NT2/D1 (cell line): ENCODE data around the gene ECT2.

ENCODE experiments used
- DNase-seq: peaks from one replicate; pipeline ENCODE4 v3.0.0-alpha.2; 2011; ENCODE audit warnings: low read depth, low spot score
- H3K27me3 ChIP-seq: 2 replicates; pipeline ENCODE4 v1.6.0; 2011; ENCODE audit warnings: mild to moderate bottlenecking; ENCODE audit not compliant: insufficient read length, insufficient read depth
- H3K36me3 ChIP-seq: 2 replicates; pipeline ENCODE4 v1.6.1; 2011; ENCODE audit warnings: mild to moderate bottlenecking, low read length, mixed read lengths; ENCODE audit not compliant: insufficient read depth, insufficient read length
- H3K4me1 ChIP-seq: 2 replicates; pipeline ENCODE4 v1.5.1; 2011; ENCODE audit not compliant: insufficient read depth, insufficient read length
- H3K4me3 ChIP-seq: 2 replicates; pipeline ENCODE4 v1.5.1; 2011; ENCODE audit warnings: low read depth; ENCODE audit not compliant: insufficient read length
- H3K9ac ChIP-seq: 2 replicates; pipeline ENCODE4 v1.6.0; 2011; ENCODE audit warnings: low read depth; ENCODE audit not compliant: insufficient read length
- H3K9me3 ChIP-seq: 2 replicates; pipeline ENCODE4 v1.5.1; 2011; ENCODE audit warnings: mild to moderate bottlenecking, low read length; ENCODE audit not compliant: insufficient read depth
- SUZ12 ChIP-seq: IDR thresholded peaks from 2 replicates; pipeline ENCODE4 v1.6.1; 2011; ENCODE audit not compliant: insufficient read length, insufficient read depth; ENCODE audit errors: extremely low read depth
- YY1 ChIP-seq: IDR thresholded peaks from 2 replicates; pipeline ENCODE4 v1.6.1; 2011; ENCODE audit not compliant: insufficient read length, insufficient read depth
- ZNF274 ChIP-seq: IDR thresholded peaks from 2 replicates; pipeline ENCODE4 v1.6.1; 2011; ENCODE audit warnings: mild to moderate bottlenecking, low read depth, low read length

The ECT2 gene

GRCh38 chr3:172840463-172840862 lies 89.9 kb downstream of the ECT2 start:
- Histone ChIP-seq H3K36me3 (no peaks in the 10 kb centered on the region), H3K9ac (no peak overlapping the region), H3K4me1 (no peaks in the 10 kb centered on the region), H3K9me3 (no peaks in the 10 kb centered on the region), H3K27me3 (no peaks in the 10 kb centered on the region), H3K4me3 (no peak overlapping the region)
- no peak for TF ChIP-seq ZNF274
- no peak for TF ChIP-seq YY1
- no peak for DNase-seq

GRCh38 chr3:172840913-172841312 lies 90.4 kb downstream of the ECT2 start:
- no peak overlapping the region for H3K9ac ChIP-seq
- H3K4me1 ChIP-seq, result no peaks in the 10 kb centered on the region
- H3K36me3 ChIP-seq, result no peaks in the 10 kb centered on the region
- no peak for DNase-seq
- no peaks in the 10 kb centered on the region for H3K9me3 ChIP-seq
- TF ChIP-seq SUZ12, result no peak
- no peak for TF ChIP-seq ZNF274
- no peak for TF ChIP-seq YY1
- H3K27me3 ChIP-seq, result no peaks in the 10 kb centered on the region
- H3K4me3 ChIP-seq, result no peak overlapping the region

- H3K27me3 ChIP-seq, result no peaks in the 10 kb centered on the region
- no peak overlapping the region for H3K9ac ChIP-seq
- H3K4me1 ChIP-seq, result no peaks in the 10 kb centered on the region
- H3K4me3 ChIP-seq, result no peak overlapping the region
- no peak for DNase-seq
- H3K36me3 ChIP-seq, result no peaks in the 10 kb centered on the region
- no peaks in the 10 kb centered on the region for H3K9me3 ChIP-seq
- no peak for TF ChIP-seq YY1
- TF ChIP-seq ZNF274, result no peak
- TF ChIP-seq SUZ12, result no peak
Measured at GRCh38 chr3:172844428-172844827, 93.9 kb downstream of the ECT2 start.

- Histone ChIP-seq H3K9me3 (no peaks in the 10 kb centered on the region), H3K27me3 (no peaks in the 10 kb centered on the region), H3K4me1 (no peaks in the 10 kb centered on the region), H3K36me3 (no peaks in the 10 kb centered on the region), H3K4me3 (no peak overlapping the region), H3K9ac (no peak overlapping the region)
- no peak for DNase-seq
- TF ChIP-seq SUZ12, result no peak
- no peak for TF ChIP-seq ZNF274
- TF ChIP-seq YY1, result no peak
Measured at GRCh38 chr3:172846103-172846561, 95.6 kb downstream of the ECT2 start.

GRCh38 chr3:172846706-172847105 lies 96.2 kb downstream of the ECT2 start:
- Histone ChIP-seq H3K4me3 (no peak overlapping the region), H3K4me1 (no peaks in the 10 kb centered on the region), H3K9me3 (no peaks in the 10 kb centered on the region), H3K27me3 (no peaks in the 10 kb centered on the region), H3K36me3 (no peaks in the 10 kb centered on the region), H3K9ac (no peak overlapping the region)
- TF ChIP-seq SUZ12, result no peak
- TF ChIP-seq YY1, result no peak
- TF ChIP-seq ZNF274, result no peak
- no peak for DNase-seq

GRCh38 chr3:172847292-172847691 lies 96.8 kb downstream of the ECT2 start:
- Histone ChIP-seq H3K36me3 (no peaks in the 10 kb centered on the region), H3K9ac (no peak overlapping the region), H3K9me3 (no peaks in the 10 kb centered on the region), H3K4me1 (no peaks in the 10 kb centered on the region), H3K27me3 (no peaks in the 10 kb centered on the region), H3K4me3 (no peak overlapping the region)
- TF ChIP-seq YY1 (no peak), SUZ12 (no peak), ZNF274 (no peak)
- DNase-seq, result no peak

- Histone ChIP-seq H3K4me1 (no peaks in the 10 kb centered on the region), H3K9me3 (no peaks in the 10 kb centered on the region), H3K4me3 (no peak overlapping the region), H3K9ac (no peak overlapping the region), H3K27me3 (no peaks in the 10 kb centered on the region), H3K36me3 (no peaks in the 10 kb centered on the region)
- TF ChIP-seq SUZ12, result no peak
- no peak for TF ChIP-seq YY1
- TF ChIP-seq ZNF274, result no peak
- no peak for DNase-seq
Measured at GRCh38 chr3:172848910-172849309, 98.4 kb downstream of the ECT2 start.

GRCh38 chr3:172853005-172853404 lies 102.5 kb downstream of the ECT2 start:
- Histone ChIP-seq H3K27me3 (no peaks in the 10 kb centered on the region), H3K36me3 (no peaks in the 10 kb centered on the region), H3K4me3 (no peak overlapping the region), H3K4me1 (no peaks in the 10 kb centered on the region), H3K9ac (no peak overlapping the region), H3K9me3 (no peaks in the 10 kb centered on the region)
- no peak for TF ChIP-seq YY1
- no peak for TF ChIP-seq ZNF274
- no peak for TF ChIP-seq SUZ12
- no peak for DNase-seq
